DMS53 treated with DMSO at 0.1 percent for 48 hours (cell line): Measurements from ENCODE around the gene RO60.
A peak's percentile ranks its signal among the peaks of the same experiment; 100 is the strongest.
"Not testable (repeated sequence)": the region's sequence is repeated elsewhere in the genome, so short reads cannot be mapped to it uniquely, and the experiment has no call there.

Source experiments
- DNase-seq: peaks from one replicate; lab custom pipeline; 2025; ENCODE audit not compliant: unreplicated experiment; lab: John Stamatoyannopoulos, UW

The RO60 gene

GRCh38 chr1:193059282-193060114 lies at the start of gene RO60, which contains the start of gene UCHL5:
TSS of gene RO60 (plus strand) at chr1:193059612. CDS start at chr1:193069055, 9,443 bp downstream.
TSS of gene UCHL5 (minus strand) at chr1:193059360. CDS start at chr1:193059260, 100 bp downstream.
- peak; percentile 97 for DNase-seq

- DNase-seq, result no peak
Measured at GRCh38 chr1:193011406-193011805, 48.0 kb upstream of the RO60 start.

- no peak for DNase-seq
Measured at GRCh38 chr1:193013005-193013404, 46.4 kb upstream of the RO60 start.

- no peak for DNase-seq
Measured at GRCh38 chr1:193013707-193014106, 45.7 kb upstream of the RO60 start.

GRCh38 chr1:193014400-193014799 lies 45.0 kb upstream of the RO60 start:
- DNase-seq, result no peak

GRCh38 chr1:193016788-193017187 lies 42.6 kb upstream of the RO60 start:
- DNase-seq, result no peak

- peak; percentile 21 for DNase-seq
Measured at GRCh38 chr1:193019442-193020026, 39.9 kb upstream of the RO60 start.

- DNase-seq, result no peak
Measured at GRCh38 chr1:193025218-193025617, 34.2 kb upstream of the RO60 start.

- DNase-seq, result no peak
Measured at GRCh38 chr1:193030280-193030679, 29.1 kb upstream of the RO60 start.

GRCh38 chr1:193031431-193031830 lies 28.0 kb upstream of the RO60 start:
- DNase-seq, result no peak

- not testable (repeated sequence) for DNase-seq
Measured at GRCh38 chr1:193032643-193033427, 26.6 kb upstream of the RO60 start.

- no peak for DNase-seq
Measured at GRCh38 chr1:193033610-193034009, 25.8 kb upstream of the RO60 start.

GRCh38 chr1:193036337-193037047 lies 22.9 kb upstream of the RO60 start:
- peak; percentile 42 for DNase-seq

- DNase-seq, result no peak
Measured at GRCh38 chr1:193040011-193040410, 19.4 kb upstream of the RO60 start.

GRCh38 chr1:193042766-193043691 lies 16.4 kb upstream of the RO60 start:
- no peak for DNase-seq

GRCh38 chr1:193048913-193049312 lies 10.5 kb upstream of the RO60 start:
- DNase-seq, result not testable (repeated sequence)

- DNase-seq, result no peak
Measured at GRCh38 chr1:193054169-193054675, 5.2 kb upstream of the RO60 start.

- DNase-seq, result peak; percentile 62
Measured at GRCh38 chr1:193058529-193059281, 707 bp upstream of the RO60 start.

- DNase-seq, result no peak
Measured at GRCh38 chr1:193060115-193060403, 647 bp downstream of the RO60 start.
